SK-N-MC (cell line): Measurements from ENCODE around the gene TTC1.

Experiments
- EZH2 ChIP-seq: fragments of 200-600 bp; sonication (generic); IDR thresholded peaks from one replicate; pipeline ENCODE4 v1.6.1; 2017; ENCODE audit warnings: antibody characterized with exemption
- FOXP2 ChIP-seq: optimal IDR thresholded peaks from 2 replicates; pipeline ENCODE3; 2011; ENCODE audit warnings: mild to moderate bottlenecking, moderate library complexity; ENCODE audit not compliant: insufficient read depth; ENCODE audit errors: extremely low read length, control extremely low read depth
- POLR2AphosphoS5 ChIP-seq: IDR thresholded peaks from 2 replicates; pipeline ENCODE4 v1.6.1; 2012; ENCODE audit warnings: mild to moderate bottlenecking, low read depth, low read length, borderline replicate concordance

DNA sequence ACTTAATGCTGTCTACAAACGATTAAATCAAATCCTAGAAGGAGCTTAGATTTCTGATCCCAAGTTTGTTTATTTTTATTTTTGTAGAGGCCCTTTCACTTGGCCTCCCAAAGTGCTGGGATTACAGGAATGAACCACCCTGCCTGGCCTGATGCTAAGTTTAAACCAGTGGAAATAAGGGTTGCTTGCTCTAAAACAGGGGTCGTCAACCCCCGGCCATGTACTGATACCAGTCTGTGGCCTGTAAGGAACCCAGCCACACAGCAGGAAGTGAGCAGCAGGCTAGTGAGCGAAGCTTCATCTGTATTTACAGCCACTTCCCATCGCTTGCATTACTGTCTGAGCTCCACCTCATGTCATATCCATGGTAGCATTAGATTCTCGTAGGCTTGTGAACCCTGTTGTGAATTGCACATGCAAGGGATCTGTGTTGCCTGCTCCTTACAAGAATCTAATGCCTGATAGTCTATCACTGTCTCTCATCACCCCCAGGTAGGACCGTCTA is 11.4 kb downstream of the TTC1 start:
- TF ChIP-seq EZH2 (no peak), POLR2AphosphoS5 (no peak), FOXP2 (no peak)
